Aorta (tissue), 5 donors: ENCODE measurements around the gene ATOSA. TPM values are rescaled to one million over a fixed set of nuclear protein-coding genes. Genes with fewer than 3 reads are reported as not detected.

Source experiments
- ATAC-seq: fragments of 200-7000 bp; cut with Tn5 transposase; one replicate; pipeline ENCODE4 v1.9.1; 2022; ENCODE audit warnings: moderate library complexity; ENCODE audit not compliant: low FRiP score
- DNase-seq, 2 donors: peaks; one replicate each; pipeline ENCODE4 v3.0.0-alpha.2; 2020
- H3K27ac ChIP-seq, 2 donors: one replicate each; pipeline ENCODE4 v1.5.1; 2013; ENCODE audit warnings: low read length in 2 of 2, mild to moderate bottlenecking in 2 of 2, moderate library complexity in 2 of 2, control low read depth in 1 of 2, inconsistent platforms in 1 of 2, low read depth in 1 of 2
- H3K27me3 ChIP-seq, 2 donors: one replicate each; pipeline ENCODE4 v1.6.1; 2013; ENCODE audit warnings: control low read depth in 1 of 2, low read length in 1 of 2, mild to moderate bottlenecking in 1 of 2, moderate library complexity in 1 of 2; ENCODE audit not compliant: insufficient read depth in 2 of 2, control insufficient read depth in 1 of 2
- H3K36me3 ChIP-seq, 2 donors: one replicate each; pipeline ENCODE4 v1.6.1; 2013; ENCODE audit warnings: control low read depth in 1 of 2, low read length in 1 of 2, mild to moderate bottlenecking in 1 of 2; ENCODE audit not compliant: insufficient read depth in 2 of 2, control insufficient read depth in 1 of 2
- H3K4me1 ChIP-seq, 2 donors: one replicate each; pipeline ENCODE4 v1.6.1; 2013; ENCODE audit warnings: low read length in 2 of 2, control low read depth in 1 of 2, mild to moderate bottlenecking in 1 of 2, moderate library complexity in 1 of 2; ENCODE audit not compliant: insufficient read depth in 2 of 2, control insufficient read depth in 1 of 2
- H3K4me3 ChIP-seq, 2 donors: one replicate each; pipeline ENCODE4 v1.5.1; 2013; ENCODE audit warnings: low read length in 2 of 2, control low read depth in 1 of 2, mild to moderate bottlenecking in 1 of 2
- H3K9me3 ChIP-seq: one replicate; pipeline ENCODE4 v1.6.1; 2013; ENCODE audit warnings: mild to moderate bottlenecking, low read length; ENCODE audit not compliant: control insufficient read depth
- WGBS, 2 donors: extraction: QIAGEN DNeasy Blood & Tissue Kit; methylation state at CpG; one replicate each; pipeline ENCODE4 v1.1.7; 2013; 5-methylcytosine and 5-hydroxymethylcytosine counted together
- intact Hi-C, 2 donors: fragments of 100-400 bp; cut with DNase I; formaldehyde crosslinking; loops; one replicate each; pipeline versions ENCODE4 v1.14.2 to v1.15.0; 2022
- polyA plus RNA-seq, 2 donors: library from polyadenylated mRNA; stranded (reverse); fragments of 200-250 nt; gene quantifications; one replicate each; pipeline ENCODE4 v1.2.3, GENCODE V29; 2013
- total RNA-seq, 2 donors: library from RNA; stranded (reverse); fragmentation: NEBNext Ultra II Directional; extraction: Animal tissue kit (Norgen Biotek cat#: 25700); gene quantifications; one replicate each; pipeline ENCODE4 v1.2.1, GENCODE V29; 2021
- donor health status: healthy with polysubstance abuse.
- donor health status: Bipolar disorder and iron deficiency.
- donor health status: DM: no; HTN: no; CAD: no.
- donor health status: DM: no; HTN: no; CAD: no.
- donor health status: DM: yes; HTN: yes; CAD: no.

The ATOSA gene
- total and polyA plus RNA-seq, 4 donors, result 19.3 to 48.0 (median 40.3) TPM

DNA sequence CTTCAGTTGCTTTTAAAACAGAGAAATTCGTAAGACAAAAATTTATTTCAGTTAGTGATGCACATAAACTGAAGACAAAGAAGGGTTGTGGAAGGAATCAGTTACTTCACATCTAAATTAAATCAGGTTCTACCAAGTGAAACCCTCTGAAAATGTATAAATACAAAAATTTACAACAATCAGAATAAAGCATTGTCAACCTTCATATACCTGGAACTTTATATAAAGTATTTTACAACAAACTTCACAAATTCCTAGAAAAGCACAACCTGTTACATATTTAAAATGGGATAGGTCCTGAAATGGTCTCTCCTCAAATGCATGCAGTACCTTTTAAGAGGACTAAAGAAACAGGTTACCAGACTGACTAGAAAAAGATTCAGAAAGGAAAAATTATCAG is 26.9 kb downstream of the ATOSA start:
- Histone ChIP-seq H3K9me3 (no peaks in the 10 kb centered on the region), H3K27ac (peak overlapping the region in 1 of 2 donors; percentile 57), H3K36me3 (no peaks in the 10 kb centered on the region), H3K4me3 (peak overlapping the region in 1 of 2 donors; percentile 32), H3K4me1 (peaks cover 0 to 9% of the 10 kb centered on the region in 2 donors), H3K27me3 (no peaks in the 10 kb centered on the region)
- 6 to 13% methylated on average over 1 of the region's 1 CpG for WGBS, 2 donors
- DNase-seq (no peak), ATAC-seq (peak; percentile 27)
- intact Hi-C loops, result no loop called here

GRCh38 chr15:52651868-52652267 is 27.3 kb downstream of the ATOSA start:
- H3K9me3 ChIP-seq, result no peaks in the 10 kb centered on the region
- H3K4me1 ChIP-seq, result peaks cover 0 to 7% of the 10 kb centered on the region in 2 donors
- DNase-seq (peak in 1 of 2 donors; percentile 70), ATAC-seq (peak; percentile 95)
- H3K4me3 ChIP-seq, result peak overlapping the region in 1 of 2 donors; percentile 32
- intact Hi-C loops, result no loop called here
- no peaks in the 10 kb centered on the region for H3K36me3 ChIP-seq
- peak overlapping the region in 1 of 2 donors; percentile 25 for H3K27ac ChIP-seq
- no peaks in the 10 kb centered on the region for H3K27me3 ChIP-seq
- WGBS, 2 donors, result 3 to 4% methylated on average over 8 of the region's 8 CpGs

GRCh38 chr15:52651114-52651513 is 28.1 kb downstream of the ATOSA start:
- 90 to 92% methylated on average over 1 of the region's 1 CpG for WGBS, 2 donors
- H3K4me3 ChIP-seq, result no peak overlapping the region
- ATAC-seq (no peak), DNase-seq (no peak)
- intact Hi-C loops, result no loop called here
- no peaks in the 10 kb centered on the region for H3K9me3 ChIP-seq
- no peak overlapping the region for H3K27ac ChIP-seq
- no peaks in the 10 kb centered on the region for H3K27me3 ChIP-seq
- H3K36me3 ChIP-seq, result no peaks in the 10 kb centered on the region
- H3K4me1 ChIP-seq, result peaks cover 0 to 7% of the 10 kb centered on the region in 2 donors

DNA sequence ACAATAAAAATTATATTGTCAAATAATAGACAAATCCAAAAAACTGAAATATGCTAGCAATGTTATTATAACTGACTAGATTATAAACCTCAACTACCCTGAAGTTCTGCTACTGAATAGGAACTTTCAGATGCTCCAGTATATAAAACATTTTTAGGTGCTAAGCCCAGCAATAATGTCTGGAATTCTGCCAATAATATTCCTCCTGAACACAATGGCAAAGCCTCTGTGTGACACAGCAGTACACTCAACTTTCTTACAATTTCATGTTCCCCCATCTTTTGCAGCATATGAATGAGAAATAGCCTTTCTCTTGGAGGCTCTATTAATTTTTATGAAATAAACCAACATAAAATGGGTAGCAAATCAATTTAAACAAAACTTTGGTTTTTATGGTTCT is 29.5 kb downstream of the ATOSA start:
- Histone ChIP-seq H3K9me3 (no peaks in the 10 kb centered on the region), H3K27ac (no peak overlapping the region), H3K27me3 (no peaks in the 10 kb centered on the region), H3K4me3 (no peak overlapping the region), H3K4me1 (peaks cover 0 to 7% of the 10 kb centered on the region in 2 donors), H3K36me3 (no peaks in the 10 kb centered on the region)
- no peak for ATAC-seq
- intact Hi-C loops, result no loop called here
- no peak for DNase-seq

GRCh38 chr15:52645916-52646315 is 33.3 kb downstream of the ATOSA start:
- Histone ChIP-seq H3K4me1 (peaks cover 1 to 2% of the 10 kb centered on the region in 2 donors), H3K36me3 (no peaks in the 10 kb centered on the region), H3K4me3 (no peak overlapping the region), H3K9me3 (no peaks in the 10 kb centered on the region), H3K27ac (no peak overlapping the region), H3K27me3 (no peaks in the 10 kb centered on the region)
- no peak for DNase-seq
- WGBS, 2 donors, result 70 to 77% methylated on average over 2 of the region's 2 CpGs
- intact Hi-C loops, result no loop called here
- no peak for ATAC-seq

- no peak overlapping the region for H3K4me3 ChIP-seq
- DNase-seq (no peak), ATAC-seq (peak; percentile 72)
- H3K36me3 ChIP-seq, result no peaks in the 10 kb centered on the region
- H3K27ac ChIP-seq, result peak overlapping the region; percentile 43 to 46
- no peaks in the 10 kb centered on the region for H3K9me3 ChIP-seq
- peaks cover 1 to 2% of the 10 kb centered on the region in 2 donors for H3K4me1 ChIP-seq
- H3K27me3 ChIP-seq, result no peaks in the 10 kb centered on the region
- intact Hi-C loops, result no loop called here
- 3 to 10% methylated on average over 5 of the region's 5 CpGs for WGBS, 2 donors
Observed at GRCh38 chr15:52642386-52643361, 36.5 kb downstream of the ATOSA start.

DNA sequence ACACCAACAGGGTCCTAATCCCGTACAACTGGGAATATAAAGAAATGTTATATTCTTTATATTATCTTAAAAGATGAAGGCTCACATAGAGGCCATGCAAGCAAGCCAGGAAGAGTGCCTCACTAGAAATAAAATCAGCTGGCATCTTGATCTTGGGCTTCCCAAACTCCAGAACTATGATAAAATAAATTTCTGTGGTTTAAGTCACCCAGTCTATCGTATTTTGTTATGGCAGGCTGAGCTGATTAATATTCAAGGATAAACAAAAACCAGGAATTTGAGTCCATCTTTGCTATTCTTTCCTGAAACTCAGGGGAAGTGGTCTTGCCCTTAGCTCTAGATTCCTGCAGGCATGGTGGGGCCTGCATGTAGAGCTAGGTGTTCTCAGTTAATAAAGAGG is 42.7 kb downstream of the ATOSA start:
- DNase-seq (no peak), ATAC-seq (no peak)
- intact Hi-C loops, result no loop called here
- Histone ChIP-seq H3K4me3 (no peak overlapping the region), H3K4me1 (no peaks in the 10 kb centered on the region), H3K36me3 (peaks cover 0 to 5% of the 10 kb centered on the region in 2 donors), H3K9me3 (no peaks in the 10 kb centered on the region), H3K27ac (no peak overlapping the region), H3K27me3 (no peaks in the 10 kb centered on the region)
- WGBS, 2 donors, result 85 to 87% methylated on average over 2 of the region's 2 CpGs

- H3K9me3 ChIP-seq, result no peaks in the 10 kb centered on the region
- WGBS, 2 donors, result 99 to 100% methylated on average over 1 of the region's 1 CpG
- H3K27me3 ChIP-seq, result no peaks in the 10 kb centered on the region
- ATAC-seq (no peak), DNase-seq (no peak)
- H3K4me3 ChIP-seq, result no peak overlapping the region
- H3K27ac ChIP-seq, result no peak overlapping the region
- peaks cover 0 to 5% of the 10 kb centered on the region in 2 donors for H3K36me3 ChIP-seq
- intact Hi-C loops, result no loop called here
- H3K4me1 ChIP-seq, result no peaks in the 10 kb centered on the region
Observed at GRCh38 chr15:52635908-52636307, 43.3 kb downstream of the ATOSA start.
